Lung (tissue), 12 donors: ENCODE data around the gene HSD3B7. TPM values are rescaled to one million over a fixed set of nuclear protein-coding genes. Genes with fewer than 3 reads are reported as not detected.

Source experiments
- ATAC-seq: fragments of 200-7000 bp; cut with Tn5 transposase; one replicate; pipeline ENCODE4 v1.9.1; 2020; ENCODE audit warnings: moderate number of reproducible peaks; ENCODE audit not compliant: insufficient read depth, low FRiP score
- DNase-seq, 3 donors: peaks; one replicate each; pipeline ENCODE4 v3.0.0-alpha.2; 2013 to 2017
- H3K27ac ChIP-seq, 2 donors: one replicate each; pipeline ENCODE4 v1.5.1; 2013; ENCODE audit warnings: mild to moderate bottlenecking in 2 of 2, moderate library complexity in 2 of 2, control low read depth in 1 of 2, inconsistent platforms in 1 of 2, low read depth in 1 of 2, low read length in 1 of 2
- H3K27me3 ChIP-seq, 3 donors: one replicate each; pipeline ENCODE4 v1.5.1; 2013; ENCODE audit warnings: low read length in 2 of 3; ENCODE audit not compliant: control insufficient read depth in 3 of 3, insufficient read depth in 3 of 3
- H3K36me3 ChIP-seq, 4 donors: one replicate each; pipeline ENCODE4 v1.5.1; 2013; ENCODE audit warnings: low read length in 4 of 4, mild to moderate bottlenecking in 1 of 4, moderate library complexity in 1 of 4; ENCODE audit not compliant: control insufficient read depth in 4 of 4, insufficient read depth in 4 of 4
- H3K4me1 ChIP-seq, 5 donors: one replicate each; pipeline ENCODE4 v1.5.1; 2013; ENCODE audit warnings: low read length in 5 of 5, mild to moderate bottlenecking in 2 of 5, moderate library complexity in 1 of 5; ENCODE audit not compliant: control insufficient read depth in 5 of 5, insufficient read depth in 5 of 5
- H3K4me3 ChIP-seq: one replicate; pipeline ENCODE4 v1.5.1; 2013; ENCODE audit warnings: mild to moderate bottlenecking, control low read depth, moderate library complexity
- H3K9ac ChIP-seq, 2 donors: one replicate each; pipeline ENCODE4 v1.5.1; 2013; ENCODE audit warnings: low read length in 2 of 2, control low read depth in 1 of 2; ENCODE audit not compliant: insufficient read depth in 1 of 2
- H3K9me3 ChIP-seq, 4 donors: one replicate each; pipeline ENCODE4 v1.5.1; 2013; ENCODE audit warnings: low read length in 3 of 4, mild to moderate bottlenecking in 1 of 4, moderate library complexity in 1 of 4; ENCODE audit not compliant: control insufficient read depth in 4 of 4, insufficient read depth in 3 of 4
- CTCF ChIP-seq: IDR thresholded peaks from 2 replicates; pipeline ENCODE4 v1.5.1; 2012; ENCODE audit warnings: mild to moderate bottlenecking; ENCODE audit errors: control extremely low read depth, extremely low read depth
- WGBS, 2 donors: extraction: QIAGEN DNeasy Blood & Tissue Kit; methylation state at CpG; one replicate each; pipeline ENCODE4 v1.1.7; 2013; 5-methylcytosine and 5-hydroxymethylcytosine counted together
- polyA plus RNA-seq, 2 donors: library from polyadenylated mRNA; stranded (reverse); fragments of 200-250 nt; gene quantifications; one replicate each; pipeline ENCODE4 v1.2.1, GENCODE V29; 2013
- total RNA-seq, 2 donors: library from RNA; depleted of rRNA in 1 of 2; stranded (reverse); fragments of >200 nt in 1 of 2; gene quantifications; one replicate each; pipeline ENCODE4 v1.2.1, GENCODE V29; 2014 to 2021
- donor health status: control.
- donor health status: control.
- donor health status: Bipolar disorder and iron deficiency.
- donor health status: healthy.
- donor health status: DM: yes; HTN: yes; CAD: no.

Gene HSD3B7
- total and polyA plus RNA-seq, 4 donors: 6.2 to 34.5 (median 20.7) TPM

- no peak for TF ChIP-seq CTCF
- DNase-seq: peak; percentile 82 to 86 (median 85)
- Histone ChIP-seq H3K4me1 (peaks cover 0 to 34% (median 13%) of the 10 kb centered on the region in 5 donors), H3K9me3 (no peaks in the 10 kb centered on the region), H3K27me3 (no peaks in the 10 kb centered on the region), H3K36me3 (peaks cover 0 to 18% (median 4%) of the 10 kb centered on the region in 4 donors), H3K9ac (peak within 1 kb of the TSS; percentile 67 to 83), H3K4me3 (peak within 1 kb of the TSS; percentile 81), H3K27ac (peak within 1 kb of the TSS; percentile 84 to 95)
- ATAC-seq: peak; percentile 74
- WGBS, 2 donors: 0 to 1% methylated on average over 53 to 70 of the region's 70 CpGs
Measured at GRCh38 chr16:30948667-30949649, 36.0 kb upstream of the HSD3B7 start, which contains the start of gene ORAI3. ORAI3 (plus strand) TSS chr16:30949068; CDS start chr16:30949290, 222 bp downstream.

GRCh38 chr16:30949650-30950515 is 35.1 kb upstream of the HSD3B7 start:
- DNase-seq (peak; percentile 53 to 70 (median 66)), ATAC-seq (peak; percentile 44)
- H3K27me3 ChIP-seq: no peaks in the 10 kb centered on the region
- peak overlapping the region; percentile 61 to 83 for H3K9ac ChIP-seq
- no peaks in the 10 kb centered on the region for H3K9me3 ChIP-seq
- H3K4me3 ChIP-seq: peak overlapping the region; percentile 81
- H3K36me3 ChIP-seq: peaks cover 0 to 14% (median under 1%) of the 10 kb centered on the region in 4 donors
- WGBS, 2 donors: 2 to 6% methylated on average over 21 of the region's 21 CpGs
- peaks cover 0 to 35% (median 13%) of the 10 kb centered on the region in 5 donors for H3K4me1 ChIP-seq
- TF ChIP-seq CTCF: no peak
- H3K27ac ChIP-seq: peak overlapping the region; percentile 10 to 84

GRCh38 chr16:30950516-30951065 is 34.4 kb upstream of the HSD3B7 start:
- ATAC-seq: no peak
- Histone ChIP-seq H3K9me3 (no peaks in the 10 kb centered on the region), H3K36me3 (peaks cover 0 to 14% (median 0%) of the 10 kb centered on the region in 4 donors), H3K4me1 (peaks cover 0 to 35% (median 13%) of the 10 kb centered on the region in 5 donors), H3K4me3 (no peak overlapping the region), H3K9ac (peak overlapping the region in 1 of 2 donors; percentile 83), H3K27me3 (no peaks in the 10 kb centered on the region), H3K27ac (peak overlapping the region in 1 of 2 donors; percentile 84)
- no peak for DNase-seq
- 66 to 77% methylated on average over 8 of the region's 8 CpGs for WGBS, 2 donors
- no peak for TF ChIP-seq CTCF
